Left lung (tissue), 10 donors: ENCODE data around the gene PDE6H. TPM values are rescaled to one million over a fixed set of nuclear protein-coding genes. Genes with fewer than 3 reads are reported as not detected.
A peak's percentile ranks its signal among the peaks of the same experiment; 100 is the strongest.

ENCODE experiments used
- ATAC-seq: fragments of 200-7000 bp; cut with Tn5 transposase; one replicate; pipeline ENCODE4 v1.9.1; 2020; ENCODE audit warnings: moderate library complexity
- DNase-seq, 4 donors: peaks; one replicate each; pipeline ENCODE4 v3.0.0-alpha.2; 2013 to 2020
- H3K27ac ChIP-seq, 2 donors: fragments of 200-600 bp; sonication (generic) in 1 of 2; one replicate each; pipeline versions ENCODE4 v1.5.0 to v1.8.0; 2020 to 2021
- H3K27me3 ChIP-seq, 2 donors: fragments of 200-600 bp; sonication (generic) in 1 of 2; one replicate each; pipeline versions ENCODE4 v1.5.0 to v1.8.0; 2020 to 2021
- H3K36me3 ChIP-seq, 2 donors: fragments of 200-600 bp; sonication (generic) in 1 of 2; one replicate each; pipeline versions ENCODE4 v1.5.0 to v1.8.0; 2020 to 2021
- H3K4me1 ChIP-seq, 2 donors: fragments of 200-600 bp; one replicate each; pipeline ENCODE4 v1.8.0; 2021
- H3K4me3 ChIP-seq, 2 donors: fragments of 200-600 bp; sonication (generic) in 1 of 2; one replicate each; pipeline versions ENCODE4 v1.5.0 to v1.8.0; 2020 to 2021; ENCODE audit warnings: mild to moderate bottlenecking in 1 of 2
- H3K9me3 ChIP-seq, 2 donors: fragments of 200-600 bp; sonication (generic) in 1 of 2; one replicate each; pipeline versions ENCODE4 v1.5.0 to v1.8.0; 2020 to 2021
- CTCF ChIP-seq, 2 donors: fragments of 200-600 bp; sonication (generic) in 1 of 2; IDR thresholded peaks; one replicate each; pipeline versions ENCODE4 v1.5.0 to v1.8.0; 2021; ENCODE audit warnings: antibody characterized with exemption in 2 of 2
- intact Hi-C, 2 donors: fragments of 100-400 bp; cut with DNase I; formaldehyde crosslinking; loops; one replicate each; pipeline versions ENCODE4 v1.11.2 to v1.14.2; 2022
- polyA plus RNA-seq, 6 donors: library from polyadenylated mRNA; unstranded; fragments of 120-200 nt; gene quantifications; one replicate each; pipeline ENCODE4 v1.2.1, GENCODE V29; 2013; ENCODE audit not compliant: insufficient read length in 6 of 6
- total RNA-seq, 2 donors: library from RNA; stranded (reverse); fragmentation: NEBNext Ultra II Directional; extraction: Animal tissue kit (Norgen Biotek cat#: 25700); gene quantifications; one replicate each; pipeline ENCODE4 v1.2.1, GENCODE V29; 2021
- donor health status: DM: no; HTN: yes; CAD: no.
- donor health status: DM: no; HTN: no; CAD: no.

The PDE6H gene
- total and polyA plus RNA-seq, 8 donors = not detected

- peak overlapping the region; percentile 16 to 55 for H3K27ac ChIP-seq
- intact Hi-C loops = no loop called here
- peaks cover 0 to 26% of the 10 kb centered on the region in 2 donors for H3K36me3 ChIP-seq
- H3K4me3 ChIP-seq = no peak overlapping the region
- ATAC-seq (peak; percentile 72), DNase-seq (no peak)
- no peaks in the 10 kb centered on the region for H3K27me3 ChIP-seq
- no peak for TF ChIP-seq CTCF (IDR thresholded peaks at IDR 0.05)
- H3K9me3 ChIP-seq = no peaks in the 10 kb centered on the region
- no peaks in the 10 kb centered on the region for H3K4me1 ChIP-seq
These were observed 42.5 kb upstream of the PDE6H start for GRCh38 chr12:14930299-14930698.

GRCh38 chr12:14931359-14931758, 41.5 kb upstream of the PDE6H start:
- no peaks in the 10 kb centered on the region for H3K4me1 ChIP-seq
- no peak for ATAC-seq
- intact Hi-C loops = no loop called here
- no peak overlapping the region for H3K27ac ChIP-seq
- H3K36me3 ChIP-seq = peaks cover 0 to 26% of the 10 kb centered on the region in 2 donors
- H3K4me3 ChIP-seq = no peak overlapping the region
- H3K9me3 ChIP-seq = no peaks in the 10 kb centered on the region
- no peak for DNase-seq
- no peaks in the 10 kb centered on the region for H3K27me3 ChIP-seq
- TF ChIP-seq CTCF (IDR thresholded peaks at IDR 0.05) = no peak

GRCh38 chr12:14931791-14932560, 40.9 kb upstream of the PDE6H start:
- no peaks in the 10 kb centered on the region for H3K9me3 ChIP-seq
- H3K36me3 ChIP-seq = peaks cover 0 to 31% of the 10 kb centered on the region in 2 donors
- DNase-seq (no peak), ATAC-seq (no peak)
- H3K27me3 ChIP-seq = no peaks in the 10 kb centered on the region
- no peaks in the 10 kb centered on the region for H3K4me1 ChIP-seq
- TF ChIP-seq CTCF (IDR thresholded peaks at IDR 0.05) = no peak
- no peak overlapping the region for H3K4me3 ChIP-seq
- H3K27ac ChIP-seq = no peak overlapping the region
- intact Hi-C loops = no loop called here

- TF ChIP-seq CTCF (IDR thresholded peaks at IDR 0.05) = no peak
- DNase-seq (no peak), ATAC-seq (no peak)
- Histone ChIP-seq H3K27me3 (no peaks in the 10 kb centered on the region), H3K27ac (no peak overlapping the region), H3K4me3 (no peak overlapping the region), H3K36me3 (peaks cover 0 to 34% of the 10 kb centered on the region in 2 donors), H3K9me3 (no peaks in the 10 kb centered on the region), H3K4me1 (peaks cover 0 to 11% of the 10 kb centered on the region in 2 donors)
- intact Hi-C loops = no loop called here
These were observed 38.3 kb upstream of the PDE6H start for GRCh38 chr12:14934511-14934910.

GRCh38 chr12:14935031-14935430, 37.8 kb upstream of the PDE6H start:
- peaks cover 0 to 14% of the 10 kb centered on the region in 2 donors for H3K4me1 ChIP-seq
- TF ChIP-seq CTCF (IDR thresholded peaks at IDR 0.05) = no peak
- H3K27me3 ChIP-seq = no peaks in the 10 kb centered on the region
- peaks cover 0 to 34% of the 10 kb centered on the region in 2 donors for H3K36me3 ChIP-seq
- peak; percentile 69 for ATAC-seq
- no peaks in the 10 kb centered on the region for H3K9me3 ChIP-seq
- intact Hi-C loops = no loop called here
- no peak overlapping the region for H3K4me3 ChIP-seq
- H3K27ac ChIP-seq = no peak overlapping the region
- peak in 1 of 4 donors; percentile 53 for DNase-seq
